GM19438 (cell line): ENCODE data around the gene UPP1.

Experiments used
- ATAC-seq: cut with Tn5 transposase; IDR thresholded peaks from one replicate; pipeline ENCODE4 v1.9.1; 2021; ENCODE audit warnings: low read depth; ENCODE audit not compliant: unreplicated experiment

The UPP1 gene

DNA sequence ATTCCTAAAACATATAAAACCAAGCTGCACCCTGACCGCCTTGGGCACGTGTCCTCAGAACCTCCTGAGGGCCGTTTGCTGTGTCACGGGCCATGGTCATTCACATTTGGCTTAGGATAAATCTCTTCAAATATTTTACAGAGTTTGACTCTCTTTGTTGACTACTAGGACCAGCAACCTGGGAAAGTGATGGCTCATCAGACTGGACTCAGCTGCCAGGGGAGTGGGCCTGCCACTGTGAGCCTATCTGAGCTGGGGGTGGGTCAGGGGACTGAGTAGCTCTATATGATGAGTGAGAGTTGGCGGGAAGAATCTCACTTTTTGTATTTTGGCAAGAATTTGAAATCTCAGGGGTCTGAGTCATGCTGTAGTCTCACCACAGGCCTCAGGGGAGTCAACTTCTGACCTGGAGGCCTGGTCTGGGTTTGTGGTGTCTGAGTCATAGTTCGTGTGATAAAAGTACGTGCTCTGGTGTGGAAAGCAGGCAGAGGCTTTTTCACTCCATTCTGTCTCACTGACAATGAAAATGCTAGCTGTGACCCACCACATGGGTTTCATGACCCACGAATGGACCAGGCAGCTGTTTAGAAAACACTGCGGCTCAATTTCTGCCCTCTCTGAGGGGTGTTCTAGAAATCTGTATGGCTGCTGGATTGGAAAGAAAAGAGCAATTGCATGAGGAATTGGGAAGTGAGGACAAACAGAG is 4.2 kb upstream of the UPP1 start:
- ATAC-seq = peak; percentile 46

DNA sequence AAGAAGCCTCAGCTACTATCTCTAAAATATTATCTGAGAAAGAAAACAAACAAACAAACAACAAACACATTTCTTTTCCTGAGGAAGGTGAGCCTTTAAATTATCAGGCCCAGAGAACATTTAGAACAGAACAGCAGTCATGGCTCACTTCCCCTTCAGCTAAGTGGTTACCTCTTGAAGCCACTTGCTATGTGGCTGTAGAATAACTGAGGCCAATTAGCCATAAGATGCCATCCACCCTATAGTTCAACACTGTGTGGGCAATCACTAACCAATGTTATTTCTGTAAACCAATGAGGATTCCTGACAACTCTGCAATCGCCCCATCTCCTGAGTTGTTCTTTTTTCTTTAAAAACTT is 3.7 kb upstream of the UPP1 start:
- ATAC-seq = no peak

DNA sequence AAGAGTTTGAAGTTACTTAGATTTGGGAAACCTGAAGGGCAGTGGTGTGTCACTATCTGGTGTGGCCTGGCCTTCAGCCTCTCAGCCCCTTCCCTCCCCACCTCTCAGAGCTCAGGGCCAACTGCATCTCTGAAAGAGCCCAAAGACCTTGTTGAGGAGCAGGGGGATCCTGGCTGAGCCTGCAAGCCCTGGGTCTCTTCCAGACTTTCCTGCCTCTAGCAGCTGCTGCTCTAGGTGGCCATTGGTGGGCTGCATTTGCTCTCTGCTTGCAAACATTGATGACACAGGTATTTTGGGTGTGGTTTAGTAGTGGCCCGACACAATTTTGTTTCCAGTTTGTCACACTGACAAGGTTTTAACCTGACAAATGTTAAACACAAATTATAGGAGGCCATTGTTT is 3.1 kb upstream of the UPP1 start:
- no peak for ATAC-seq

DNA sequence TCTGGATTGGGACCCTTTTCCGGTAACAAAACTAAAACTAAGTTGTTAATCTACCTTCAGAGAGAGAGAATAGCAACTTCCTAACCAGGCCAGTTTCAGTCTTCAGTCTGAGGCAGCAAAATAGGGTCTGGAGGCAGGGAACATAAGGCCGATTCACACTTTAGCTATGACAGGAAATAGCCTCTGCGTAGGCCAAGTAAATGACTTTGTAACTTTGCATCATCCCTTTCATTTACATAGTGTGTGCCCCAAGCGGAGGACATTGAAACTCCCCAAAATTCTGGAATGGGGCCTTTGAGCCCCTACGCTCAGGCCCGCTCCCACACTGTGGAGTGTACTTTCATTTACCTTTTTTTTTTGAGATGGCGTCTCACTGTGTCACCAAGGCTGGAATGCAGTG is 1.7 kb upstream of the UPP1 start:
- peak; percentile 10 for ATAC-seq

DNA sequence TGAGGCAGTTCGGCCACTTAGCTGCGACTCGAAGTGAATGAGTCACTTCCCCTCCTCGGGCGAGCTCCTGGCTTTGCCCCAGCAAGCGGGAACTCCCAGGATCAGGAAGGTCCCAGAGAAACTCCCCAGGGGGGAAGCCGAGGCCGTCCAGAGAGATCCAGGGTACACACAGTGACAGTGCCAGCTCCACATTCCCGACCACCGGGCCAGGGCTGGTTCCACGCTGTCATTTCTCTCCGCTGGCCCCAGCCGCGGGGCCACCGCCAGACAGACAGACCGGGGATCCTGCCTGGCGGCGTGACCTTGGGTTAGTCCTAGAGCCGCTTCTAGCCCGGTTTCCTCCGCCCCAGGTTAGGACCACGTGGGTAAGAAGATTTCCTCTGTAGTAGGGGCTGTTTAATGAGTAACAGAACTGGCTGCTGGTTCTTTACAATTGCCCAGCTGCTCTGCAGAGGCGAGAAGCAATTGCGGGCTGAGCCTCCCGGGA is 463 bp upstream of the UPP1 start:
- ATAC-seq = peak; percentile 57

DNA sequence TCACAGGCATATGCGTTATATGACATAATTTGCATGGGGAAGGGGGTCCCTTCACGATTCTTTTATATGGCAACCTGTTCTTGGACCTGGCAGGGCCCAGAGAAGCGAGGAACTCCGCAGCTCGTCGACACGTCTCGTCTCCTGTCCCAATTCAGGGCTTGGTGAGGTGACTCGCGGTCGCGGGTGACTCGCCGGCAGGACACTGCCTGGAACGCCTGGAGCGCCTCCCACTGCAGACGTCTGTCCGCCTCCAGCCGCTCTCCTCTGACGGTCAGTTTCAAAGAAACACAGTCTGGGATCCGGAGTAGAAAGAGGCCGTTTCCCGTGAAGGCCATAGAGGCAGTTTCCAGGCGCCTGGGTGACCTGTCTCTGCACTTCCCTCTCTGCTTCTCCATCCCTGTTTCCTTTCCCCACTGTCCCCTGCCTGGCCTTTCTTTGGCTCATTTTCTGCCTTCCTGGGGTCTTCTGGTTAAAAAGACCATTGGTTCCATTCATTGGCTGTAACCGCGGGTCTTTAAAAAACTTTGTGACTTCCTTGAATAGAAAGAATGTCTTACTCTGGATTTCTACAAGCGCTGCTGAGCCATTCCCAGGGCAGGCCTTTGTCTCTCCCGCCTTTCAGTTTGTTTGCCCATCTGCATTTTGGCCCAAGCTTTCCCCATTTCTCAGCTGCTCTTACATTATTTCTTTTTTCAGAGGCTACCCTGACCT is 1.2 kb downstream of the UPP1 start:
- no peak for ATAC-seq

DNA sequence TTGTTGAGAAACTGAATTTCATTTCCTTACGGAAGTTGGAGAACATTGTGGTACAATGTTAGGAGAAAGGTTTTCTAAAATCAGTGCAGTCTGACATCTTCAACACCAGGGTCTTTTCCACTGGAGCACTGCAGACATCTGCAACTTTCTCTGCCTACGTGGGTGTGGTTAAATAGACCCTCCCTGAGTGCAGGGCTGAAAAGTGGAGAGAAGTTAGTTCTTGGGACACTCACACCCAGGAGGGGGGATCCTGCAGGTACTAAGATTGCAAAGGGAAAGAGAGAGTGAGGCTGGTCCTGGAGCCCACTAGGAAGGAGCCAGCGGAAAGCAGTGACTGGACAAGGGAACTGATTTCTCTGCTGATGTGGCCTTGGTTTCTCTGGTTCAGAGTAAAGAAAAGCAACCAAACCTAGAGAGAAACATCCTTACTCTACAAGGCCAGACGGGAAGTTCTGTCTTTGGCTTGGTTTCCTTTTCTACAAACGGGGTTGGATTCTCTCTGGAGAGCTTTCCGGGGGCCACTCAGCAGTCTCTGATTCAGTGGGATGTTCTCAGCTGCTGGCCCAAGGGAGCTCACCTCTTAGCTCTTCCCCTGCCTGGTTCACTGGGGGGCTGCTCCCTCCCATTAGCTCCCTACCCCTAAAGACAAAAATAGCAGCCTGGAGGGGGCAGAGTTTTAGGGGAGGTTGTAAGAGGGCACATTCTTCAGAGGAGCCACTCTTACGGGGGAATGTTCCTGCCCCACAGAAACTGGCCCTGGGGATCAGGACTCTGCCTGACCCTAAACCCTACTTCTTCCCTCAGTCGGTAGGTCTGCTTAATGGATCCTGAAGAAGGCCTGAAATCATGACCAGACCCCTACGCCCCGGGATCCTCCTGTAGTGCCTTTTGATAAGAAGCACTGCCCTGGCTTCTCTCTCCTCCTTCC is 2.7 kb downstream of the UPP1 start:
- no peak for ATAC-seq

DNA sequence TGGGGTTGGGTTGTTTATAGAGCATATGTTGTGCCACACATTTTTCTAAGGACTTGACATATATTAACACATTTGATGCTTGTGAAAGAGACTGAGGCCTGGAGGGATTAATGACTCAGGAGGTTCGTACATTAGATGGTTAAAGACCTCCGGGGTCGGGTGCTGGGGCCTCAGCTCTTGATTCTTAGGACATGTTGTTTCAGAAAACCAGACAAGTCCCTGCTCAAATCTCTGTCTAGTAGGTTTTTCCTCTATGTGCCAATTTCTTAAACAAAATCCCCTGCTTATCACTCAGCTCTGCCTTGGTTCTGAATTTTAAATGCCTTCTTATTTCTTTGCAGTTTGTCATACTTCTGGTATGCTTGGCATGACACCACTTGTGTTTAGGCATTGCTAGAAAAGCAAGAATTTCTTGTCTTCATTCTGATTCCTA is 5.8 kb downstream of the UPP1 start:
- ATAC-seq = no peak

DNA sequence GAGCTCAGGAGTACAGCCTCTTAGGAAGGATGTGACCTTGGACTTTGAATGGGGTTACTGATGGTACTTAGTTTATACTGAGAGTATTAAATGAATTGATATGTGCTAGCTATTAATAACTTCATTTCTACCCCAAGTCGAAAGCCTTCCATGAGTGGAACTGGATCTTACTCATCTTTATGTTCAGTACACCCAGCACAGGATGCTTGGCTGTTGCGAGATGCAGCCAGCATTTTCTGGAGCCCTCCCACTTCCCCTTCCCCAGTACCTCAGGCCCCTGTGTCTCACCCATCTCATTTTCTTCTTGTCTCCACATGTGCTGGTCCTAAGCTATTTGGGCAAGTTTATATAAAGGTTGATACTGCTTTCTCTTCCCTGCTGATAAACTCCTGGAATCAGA is 7.2 kb downstream of the UPP1 start:
- no peak for ATAC-seq

DNA sequence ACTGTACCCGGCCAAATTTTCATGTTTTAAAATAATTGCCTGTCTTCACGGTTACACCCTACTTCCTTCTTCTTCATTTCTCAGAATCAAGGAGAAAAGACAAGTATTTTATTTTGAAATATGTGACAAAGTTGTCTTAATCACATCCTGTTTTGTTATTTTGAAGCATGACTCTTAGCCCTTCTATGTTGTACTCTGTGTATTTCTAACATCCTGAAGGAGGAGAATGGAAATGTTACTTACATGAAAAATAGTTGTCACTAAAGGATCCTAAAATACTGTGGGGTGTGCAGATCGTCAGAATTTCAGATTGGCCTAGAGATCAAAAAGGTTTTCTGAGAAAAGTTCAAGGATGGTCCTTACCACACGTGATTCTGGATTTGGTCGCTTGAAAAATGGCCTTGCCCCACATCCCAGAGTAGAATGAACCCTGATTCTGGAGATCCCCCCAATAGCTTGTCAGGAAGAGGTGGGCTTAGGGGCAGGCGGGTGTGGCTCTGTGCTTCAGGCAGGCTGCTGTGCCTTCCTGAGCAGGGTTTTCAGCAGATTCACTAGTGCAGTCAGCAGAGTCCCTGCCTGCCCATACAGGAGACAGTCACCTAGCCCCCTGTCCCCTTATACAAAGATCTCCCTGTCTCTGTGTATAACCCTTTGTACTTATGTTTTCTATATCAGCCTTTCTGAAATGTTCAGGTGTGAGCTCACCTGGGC is 8.6 kb downstream of the UPP1 start:
- ATAC-seq = no peak

DNA sequence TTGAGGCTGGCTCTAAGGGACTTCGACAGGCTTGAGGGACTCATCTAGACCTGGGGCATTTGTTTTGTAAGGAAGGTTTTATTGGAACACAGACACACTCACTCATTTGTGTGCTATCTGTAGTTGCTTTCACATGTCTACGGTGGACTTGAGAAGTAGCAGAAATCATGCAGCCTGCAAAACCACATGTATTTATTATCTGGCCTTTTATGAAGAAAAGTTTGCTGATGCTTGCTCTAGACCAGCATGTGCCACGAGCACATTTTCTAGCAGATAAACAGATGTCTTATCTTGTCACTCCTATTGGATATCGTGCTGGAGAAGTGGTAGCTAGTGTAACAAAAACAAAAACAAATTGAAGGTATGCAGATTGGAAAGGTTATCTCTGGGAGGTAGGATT is 9.8 kb downstream of the UPP1 start:
- ATAC-seq = no peak

DNA sequence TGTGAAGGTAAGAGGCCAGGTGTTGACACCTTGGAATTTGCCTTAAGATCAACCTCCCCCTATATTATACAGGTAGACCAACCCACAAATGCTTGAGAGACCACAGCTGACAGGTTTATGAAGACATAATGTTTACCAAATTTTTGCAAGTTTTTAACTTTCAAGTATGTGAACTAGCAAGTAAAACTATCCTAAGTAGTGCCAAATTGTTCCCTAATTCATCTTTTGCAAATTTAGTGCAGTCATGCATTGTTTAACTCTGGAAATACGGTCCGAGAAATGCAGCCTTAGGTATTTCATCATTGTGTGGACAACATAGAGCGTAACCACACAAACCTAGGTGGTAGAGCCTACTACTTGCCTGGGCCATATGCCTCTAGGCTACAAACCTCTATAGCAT is 10.7 kb downstream of the UPP1 start:
- no peak for ATAC-seq

DNA sequence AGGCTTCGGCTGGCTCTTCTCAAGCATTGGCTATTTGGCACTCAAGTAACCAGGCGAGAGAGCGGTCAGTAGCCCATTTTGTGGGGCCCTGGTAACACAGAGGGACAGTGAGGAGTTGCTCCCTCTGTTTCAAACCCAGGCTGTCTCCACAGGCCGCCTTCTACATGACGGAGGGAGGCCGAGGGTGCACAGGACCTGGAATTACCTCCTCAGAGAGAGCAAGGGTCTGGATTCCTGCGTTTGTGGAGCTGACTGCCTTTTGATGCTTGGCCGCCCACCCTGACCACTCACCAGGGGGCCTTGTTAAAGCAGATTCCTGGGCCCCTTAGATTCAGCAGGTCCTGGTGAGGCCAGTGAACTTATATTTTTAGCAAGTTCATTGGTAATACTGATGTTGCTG is 12.3 kb downstream of the UPP1 start:
- no peak for ATAC-seq

DNA sequence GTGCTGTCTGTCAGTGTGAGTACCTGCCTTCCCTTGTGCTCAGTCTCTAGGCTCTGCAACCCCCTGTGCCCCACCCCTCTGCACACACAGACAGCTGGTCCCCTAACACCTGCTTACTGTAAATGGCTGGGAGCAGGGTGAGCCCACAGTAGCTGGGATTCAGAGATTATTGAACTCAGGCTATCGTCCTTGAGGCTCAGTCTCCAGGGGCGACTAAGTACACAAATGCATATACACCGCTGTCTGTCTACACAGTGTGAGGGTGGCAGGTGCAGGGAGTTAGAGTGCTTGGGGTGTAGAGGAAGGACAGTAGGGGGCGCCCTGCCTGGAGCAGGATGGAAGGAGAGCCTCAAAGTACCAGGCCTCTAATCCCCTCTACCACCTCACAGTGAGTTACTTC is 12.9 kb downstream of the UPP1 start:
- ATAC-seq = no peak

DNA sequence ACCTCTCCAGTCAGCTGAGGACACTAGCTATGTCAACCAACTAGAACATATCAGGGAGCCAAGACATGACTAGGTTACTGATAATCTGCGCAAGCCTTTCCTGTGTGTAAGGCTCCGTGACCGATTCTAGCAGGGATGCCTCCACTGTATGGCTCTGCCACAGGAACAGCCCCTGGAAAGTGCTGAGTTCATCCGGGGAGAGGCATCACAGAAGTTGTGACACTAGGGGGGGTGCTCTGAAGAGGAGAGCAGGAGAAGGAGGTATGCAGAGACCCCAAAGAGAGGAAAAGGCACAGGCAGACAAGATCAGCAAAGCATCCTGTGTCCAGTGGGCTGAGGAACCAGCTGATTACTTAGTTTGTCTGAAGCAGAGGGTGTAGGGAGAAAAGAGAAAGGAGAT is 13.5 kb downstream of the UPP1 start:
- no peak for ATAC-seq

DNA sequence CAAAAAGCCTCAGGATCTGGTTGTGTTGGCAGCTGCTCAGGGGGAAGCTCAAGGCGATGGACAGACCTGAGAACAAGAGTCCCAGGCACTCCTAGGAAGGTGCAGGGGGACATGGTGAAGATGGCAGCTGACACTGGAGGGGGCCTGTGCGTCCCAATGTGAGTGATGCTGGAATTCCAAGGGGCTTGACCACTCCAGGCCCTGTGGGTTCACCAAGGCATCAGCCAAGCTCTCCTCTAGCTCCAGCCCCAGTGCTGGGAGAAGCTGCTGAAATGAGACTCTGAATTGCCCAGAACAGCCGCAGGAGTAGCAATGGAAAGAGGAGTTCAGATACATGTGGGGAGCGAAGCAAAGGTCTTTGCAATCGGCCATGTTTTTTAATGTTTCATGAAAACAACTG is 16.0 kb downstream of the UPP1 start:
- no peak for ATAC-seq

DNA sequence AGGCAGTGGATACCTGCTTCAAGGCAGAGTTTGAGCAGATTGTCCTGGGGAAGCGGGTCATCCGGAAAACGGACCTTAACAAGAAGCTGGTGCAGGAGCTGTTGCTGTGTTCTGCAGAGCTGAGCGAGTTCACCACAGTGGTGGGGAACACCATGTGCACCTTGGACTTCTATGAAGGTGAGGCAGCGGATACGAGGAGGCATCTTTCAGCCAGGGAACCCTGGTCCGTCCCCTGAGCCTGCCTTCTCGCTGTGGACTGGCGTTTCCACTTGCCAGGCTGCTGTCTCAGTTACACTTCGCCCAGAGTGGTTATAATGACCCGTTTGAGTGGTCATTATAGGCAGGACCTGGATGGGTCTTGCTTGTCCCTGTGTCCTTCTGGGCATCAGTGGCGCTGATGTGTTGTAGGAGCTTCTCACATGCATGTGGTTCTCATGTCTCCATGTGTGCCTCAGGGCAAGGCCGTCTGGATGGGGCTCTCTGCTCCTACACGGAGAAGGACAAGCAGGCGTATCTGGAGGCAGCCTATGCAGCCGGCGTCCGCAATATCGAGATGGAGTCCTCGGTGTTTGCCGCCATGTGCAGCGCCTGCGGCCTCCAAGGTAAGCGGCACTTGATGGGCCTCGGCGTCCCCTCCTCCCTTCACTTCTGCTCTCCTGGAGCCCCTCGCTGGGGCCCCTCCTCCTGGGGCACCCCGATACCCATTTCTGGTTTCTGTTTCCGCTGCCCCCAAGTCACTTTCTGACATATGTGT is 18.0 kb downstream of the UPP1 start:
- ATAC-seq = no peak

DNA sequence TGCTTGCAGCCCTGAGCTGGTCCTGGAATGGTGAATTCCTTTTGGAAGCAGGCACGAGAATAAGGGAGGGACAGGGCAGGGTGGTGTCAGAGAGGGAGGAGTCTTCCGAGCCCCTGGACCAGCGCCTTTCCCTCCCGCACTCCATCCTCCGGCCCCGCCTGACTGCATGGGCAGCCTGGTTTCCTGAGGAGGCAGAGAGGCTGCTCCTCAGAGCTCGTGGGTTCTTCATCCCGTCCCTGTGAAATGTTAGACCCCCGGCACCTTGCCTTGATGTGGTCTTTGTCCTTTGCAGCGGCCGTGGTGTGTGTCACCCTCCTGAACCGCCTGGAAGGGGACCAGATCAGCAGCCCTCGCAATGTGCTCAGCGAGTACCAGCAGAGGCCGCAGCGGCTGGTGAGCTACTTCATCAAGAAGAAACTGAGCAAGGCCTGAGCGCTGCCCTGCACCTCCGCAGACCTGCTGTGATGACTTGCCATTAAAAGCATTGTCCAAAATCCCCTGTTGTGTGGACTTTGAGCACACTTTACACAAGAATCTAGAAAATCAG is 18.9 kb downstream of the UPP1 start:
- no peak for ATAC-seq

DNA sequence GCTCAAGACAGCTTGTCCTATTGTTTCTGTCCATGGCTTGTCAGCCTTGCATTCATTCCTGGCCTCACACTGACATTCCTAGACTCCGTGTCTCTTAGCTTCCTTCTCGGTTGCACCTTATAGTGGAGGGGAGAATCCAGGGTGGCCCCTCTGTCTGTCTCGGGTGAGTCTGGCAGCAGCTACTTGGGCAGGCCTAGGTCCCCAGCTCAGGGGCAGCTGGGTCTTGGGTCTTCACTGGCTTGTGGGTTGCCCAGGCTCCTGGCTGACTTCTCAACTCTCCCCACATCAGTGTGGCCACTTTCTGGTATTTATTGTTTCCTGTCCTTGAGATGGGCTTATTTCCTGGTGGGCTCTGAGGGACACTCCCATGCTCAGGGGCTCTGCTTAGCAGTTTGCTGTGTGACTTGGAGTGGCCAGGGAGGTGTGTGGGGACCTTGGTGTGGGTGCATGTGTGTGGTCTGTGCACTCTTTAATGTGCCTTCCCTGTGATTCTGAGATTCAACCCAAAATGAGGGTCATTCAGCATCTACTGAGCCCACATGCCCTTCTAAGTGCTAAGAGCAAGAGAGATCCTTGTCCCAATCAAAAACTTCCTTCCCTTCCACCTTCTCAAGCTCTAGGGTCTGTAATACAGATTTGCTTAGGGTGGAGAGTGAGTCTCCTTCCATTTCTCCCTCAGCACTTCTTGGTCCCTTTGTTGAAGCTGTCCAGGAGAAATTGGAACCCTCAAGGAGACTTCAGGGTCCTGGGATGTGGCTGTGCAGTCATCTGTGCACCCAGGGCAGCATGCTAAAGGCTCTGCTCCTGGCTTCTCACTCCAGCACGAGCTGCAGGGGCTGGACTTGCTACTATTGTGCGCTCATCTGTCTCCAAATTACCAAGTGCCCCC is 20.1 kb downstream of the UPP1 start:
- no peak for ATAC-seq
